Stimulated activated CD8-positive, alpha-beta memory T cell treated with anti-CD3 and anti-CD28 coated beads, Interleukin-4, amount 100 ng/mL, for 24 hours (primary cell): ENCODE data around the gene ARL4C.

ENCODE experiments used
- DNase-seq: peaks from one replicate; pipeline ENCODE4 v3.0.0-alpha.2; 2020; ENCODE audit warnings: low read depth

Gene ARL4C

GRCh38 chr2:234500394-234501006 is 3.6 kb upstream of the ARL4C start:
- DNase-seq, result peak; percentile 46

DNA sequence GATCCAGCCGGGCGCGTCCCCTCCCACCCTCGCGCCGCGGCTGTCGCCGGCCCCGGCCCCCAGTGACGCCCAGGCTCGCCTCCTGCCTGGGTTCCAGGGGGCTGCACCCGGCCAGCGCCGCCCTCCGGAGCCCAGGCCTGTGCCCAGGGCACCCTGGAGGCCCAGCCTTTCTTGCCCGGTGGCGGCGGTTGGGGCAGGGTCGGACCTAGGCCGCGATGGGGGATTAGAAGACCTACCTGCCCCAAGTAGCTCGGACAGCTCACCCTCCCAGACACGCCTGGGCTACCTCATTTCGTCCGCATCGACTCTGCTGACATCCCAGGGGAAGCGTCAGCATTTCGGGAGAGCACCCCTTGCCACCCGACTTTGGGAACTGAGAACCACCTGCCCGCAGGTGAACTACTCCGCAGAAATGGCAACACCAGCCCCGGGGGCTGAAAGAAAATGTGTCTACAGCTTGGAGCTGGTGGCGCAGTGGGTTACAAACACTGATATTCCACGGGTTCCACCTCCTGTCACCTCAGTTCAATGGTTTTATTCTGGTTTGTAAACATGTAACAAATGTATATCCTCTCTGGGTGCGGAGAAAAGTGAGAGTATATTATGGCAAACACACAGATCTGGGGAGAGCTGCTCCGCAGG is 834 bp upstream of the ARL4C start:
- DNase-seq, result no peak

- DNase-seq, result peak; percentile 26
Observed at GRCh38 chr2:234496055-234496834, 636 bp downstream of the ARL4C start.

DNA sequence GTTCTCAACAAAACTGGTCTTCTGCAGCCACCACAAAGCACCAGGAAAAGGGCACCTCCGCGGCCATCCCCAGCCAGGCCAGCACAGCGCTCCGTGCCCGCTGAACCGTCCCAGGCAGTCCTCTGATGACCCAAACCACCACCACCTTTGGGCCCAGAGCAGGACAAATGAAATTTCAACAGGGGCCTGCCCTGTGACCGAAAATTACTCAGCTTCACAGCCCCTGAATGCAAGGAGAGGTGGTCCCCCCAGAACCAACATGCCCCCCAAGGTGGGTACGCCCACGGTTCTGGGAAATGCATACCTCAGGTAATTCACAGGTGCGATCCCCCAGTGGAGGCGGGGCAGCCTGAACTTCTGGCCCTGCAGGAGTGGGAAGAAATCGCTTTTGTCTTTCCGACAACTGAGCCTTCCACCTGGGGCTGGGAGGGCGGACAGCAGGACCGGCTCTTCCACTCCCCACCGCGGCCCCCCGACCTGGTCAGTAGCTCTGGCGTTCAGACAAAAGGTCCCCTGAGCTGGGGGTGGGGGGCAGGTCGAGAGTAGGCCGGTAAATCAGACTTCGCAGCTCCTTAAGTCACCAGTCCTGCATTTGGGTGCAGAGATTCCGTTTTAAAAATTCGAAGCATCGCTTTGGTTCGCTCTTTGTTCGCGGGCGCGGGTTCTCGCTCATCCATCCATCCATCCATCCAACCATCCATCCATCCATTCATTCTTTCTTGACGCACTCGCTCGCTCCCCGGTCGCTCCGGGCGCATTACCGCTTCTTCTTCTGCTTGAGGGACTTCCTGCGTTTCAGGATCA is 1.4 kb downstream of the ARL4C start:
- DNase-seq, result no peak

GRCh38 chr2:234494361-234495250 is 2.3 kb downstream of the ARL4C start:
- DNase-seq, result no peak

DNA sequence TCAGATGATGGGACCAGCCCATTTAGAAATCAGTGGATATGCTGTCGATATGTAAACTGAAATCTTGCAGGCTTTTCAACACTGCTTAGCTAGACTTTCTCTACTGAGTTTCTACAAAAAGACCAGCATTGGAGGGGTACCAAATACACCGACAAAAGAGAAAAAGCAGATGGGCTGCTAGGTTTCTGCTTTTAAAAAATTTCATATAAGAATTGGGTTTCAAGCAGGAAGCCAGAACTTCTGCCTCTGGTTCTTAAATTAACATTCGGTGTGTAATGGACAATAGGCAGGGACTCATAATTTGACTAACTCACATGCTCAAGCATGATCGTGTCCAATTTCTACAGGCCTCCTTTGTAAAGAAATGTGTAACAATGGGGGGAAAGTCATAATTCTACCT is 3.1 kb downstream of the ARL4C start:
- DNase-seq, result no peak

DNA sequence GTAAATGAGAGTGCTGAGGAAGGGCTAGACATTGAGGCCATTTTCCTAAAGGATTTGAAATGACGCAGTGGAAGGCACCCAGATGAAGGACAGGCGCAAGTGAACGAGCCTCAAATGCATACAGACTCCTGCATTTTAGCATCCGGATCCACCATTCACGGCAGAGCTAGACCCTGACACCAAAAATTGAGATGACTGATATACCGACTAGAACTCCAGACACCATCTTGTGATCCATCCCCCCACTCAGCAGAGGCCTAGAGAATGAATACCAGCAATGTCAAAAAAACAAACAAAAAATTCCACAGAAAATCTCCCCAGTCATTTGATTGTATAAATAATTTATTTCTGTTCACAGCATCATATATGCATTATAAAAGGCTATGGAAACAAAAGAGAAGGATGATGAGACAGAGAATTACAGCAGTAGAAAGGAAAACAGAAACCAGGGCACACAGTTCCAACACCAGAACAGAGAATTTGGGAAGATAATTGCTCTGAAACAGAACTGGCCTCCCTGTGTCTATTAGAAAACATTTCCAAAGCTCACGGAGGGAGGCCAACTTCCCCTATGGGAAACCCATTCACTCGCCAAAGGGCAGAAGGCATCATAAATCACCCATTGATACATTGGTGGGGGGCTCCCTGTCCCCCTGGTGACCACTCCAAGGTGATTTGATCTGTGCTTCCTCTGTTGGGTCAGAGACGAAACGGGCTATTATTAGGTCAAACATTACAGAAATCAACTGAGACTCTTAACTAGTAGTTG is 4.0 kb downstream of the ARL4C start:
- DNase-seq, result no peak

DNA sequence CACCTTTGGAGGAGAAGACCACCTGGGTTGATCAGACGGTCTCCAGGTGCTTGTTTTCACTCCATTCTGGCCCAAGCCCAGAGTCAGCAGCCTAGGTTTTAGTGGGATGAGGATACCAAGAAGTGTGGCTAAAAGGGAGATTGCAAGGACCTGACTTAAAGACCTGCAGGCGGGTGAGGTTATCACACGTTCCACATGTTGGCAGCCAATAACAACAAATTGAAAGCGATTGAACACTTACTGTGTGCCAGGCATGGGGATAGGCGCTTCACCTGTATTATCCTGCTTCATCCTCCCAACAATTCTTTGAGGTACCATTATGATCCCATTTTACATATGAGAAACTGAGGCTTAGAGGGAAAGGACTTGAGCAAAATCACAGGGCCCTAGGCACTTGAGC is 5.0 kb downstream of the ARL4C start:
- no peak for DNase-seq

DNA sequence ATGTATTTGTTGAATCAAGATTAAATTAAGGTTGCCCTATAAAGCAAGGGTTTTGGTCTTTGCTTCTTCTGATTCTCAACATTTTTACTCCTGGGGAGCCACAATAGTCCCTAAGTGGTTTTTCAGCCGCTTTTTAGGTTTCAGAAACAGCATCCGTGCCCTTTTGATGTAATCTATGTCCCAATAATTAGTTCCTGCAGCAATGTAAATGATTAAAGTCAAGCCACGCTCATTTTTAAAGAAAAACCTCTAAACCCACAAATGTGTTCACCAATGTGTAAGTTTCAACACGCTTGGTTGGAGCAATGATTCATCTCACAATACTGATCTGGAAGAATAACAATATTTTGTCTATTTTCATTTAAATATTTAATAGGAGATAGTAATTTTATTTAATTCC is 5.6 kb downstream of the ARL4C start:
- DNase-seq, result no peak

- no peak for DNase-seq
Observed at GRCh38 chr2:234490271-234491091, 6.4 kb downstream of the ARL4C start.

DNA sequence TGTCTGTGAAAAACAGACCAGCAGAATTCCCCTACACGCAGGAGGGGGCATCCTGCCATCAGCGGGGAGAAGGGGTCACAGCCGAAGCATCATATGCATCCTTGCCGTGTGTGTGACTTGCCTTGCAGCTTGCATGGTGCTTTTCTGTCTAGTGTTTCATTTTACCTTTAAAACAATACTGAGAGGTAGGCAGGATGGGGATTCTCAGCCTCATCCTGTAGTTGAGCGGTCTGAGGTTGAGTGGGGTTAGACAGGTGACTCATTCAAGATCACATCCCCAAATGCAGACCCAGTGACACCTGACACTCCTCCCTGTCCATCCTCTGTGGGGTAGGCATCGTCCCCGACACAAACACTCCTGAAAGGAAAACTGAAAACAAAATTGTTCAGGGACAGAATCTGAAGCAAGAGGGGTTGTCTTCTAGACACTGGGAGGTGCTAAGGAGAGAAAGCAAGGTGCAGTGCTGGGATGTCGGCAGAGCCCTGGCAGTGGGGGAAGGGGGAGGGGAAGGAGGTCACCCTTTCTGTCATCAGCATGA is 7.9 kb downstream of the ARL4C start:
- DNase-seq, result peak; percentile 38

GRCh38 chr2:234488486-234488885 is 8.4 kb downstream of the ARL4C start:
- no peak for DNase-seq

GRCh38 chr2:234487356-234487755 is 9.5 kb downstream of the ARL4C start:
- DNase-seq, result no peak

- peak; percentile 71 for DNase-seq
Observed at GRCh38 chr2:234483568-234484251, 13.2 kb downstream of the ARL4C start.

- DNase-seq, result no peak
Observed at GRCh38 chr2:234481301-234481700, 15.6 kb downstream of the ARL4C start.

DNA sequence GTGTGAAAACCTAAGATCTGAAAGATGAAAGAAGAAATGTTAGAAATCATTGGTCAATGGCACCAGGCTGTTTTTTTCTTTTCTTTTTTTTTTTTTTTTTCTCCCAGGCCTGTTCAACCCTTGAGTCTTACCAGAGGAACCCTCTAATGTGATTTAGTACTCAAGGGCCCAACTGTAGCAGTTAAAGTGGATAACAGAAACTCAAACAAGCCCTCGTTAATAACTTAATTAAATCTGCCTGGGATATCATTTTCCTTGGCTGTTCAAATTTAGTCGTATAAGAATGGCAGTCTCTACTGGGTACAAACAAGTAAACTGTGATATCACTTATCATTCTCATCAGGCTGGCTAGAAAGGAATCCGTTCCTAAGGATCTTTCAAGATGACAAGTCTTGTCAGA is 16.5 kb downstream of the ARL4C start:
- no peak for DNase-seq

- no peak for DNase-seq
Observed at GRCh38 chr2:234479465-234479864, 17.4 kb downstream of the ARL4C start.

DNA sequence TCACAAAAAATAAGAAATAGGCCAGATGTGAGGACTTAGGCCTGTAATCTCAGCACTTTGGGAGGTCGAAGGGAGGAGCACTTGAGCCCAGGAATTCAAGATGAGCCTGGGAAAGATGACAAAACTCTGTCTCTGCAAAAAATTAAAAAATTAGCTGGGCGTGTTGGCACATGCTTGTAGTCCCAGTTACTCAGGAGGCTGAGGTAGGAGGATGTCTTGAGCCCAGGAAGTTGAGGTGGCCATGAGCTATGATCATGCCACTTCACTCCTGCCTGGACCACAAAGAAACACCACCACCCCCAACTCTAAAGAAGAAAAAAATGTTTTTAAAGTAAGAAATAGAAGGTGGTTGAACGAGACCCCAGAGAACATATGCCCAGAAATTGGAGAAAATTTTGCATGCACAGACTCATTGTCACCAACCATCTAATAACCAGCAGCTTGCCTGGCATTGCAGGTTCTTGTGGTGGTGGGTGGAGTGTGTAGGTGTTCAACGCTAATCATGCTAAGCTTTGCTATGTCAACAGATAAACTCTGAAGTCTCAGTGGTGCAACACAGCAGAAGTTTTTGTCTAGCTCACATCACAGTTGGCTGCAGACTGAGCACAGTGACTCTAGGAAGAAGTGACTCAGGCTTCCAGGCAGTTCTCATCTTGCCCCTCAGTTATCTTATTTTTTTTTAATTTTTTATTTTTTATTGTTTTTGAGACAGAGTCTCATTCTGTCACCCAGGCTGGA is 18.6 kb downstream of the ARL4C start:
- DNase-seq, result no peak
